ENCODE results near the gene LAG3. TPM values are rescaled to one million over a fixed set of nuclear protein-coding genes. Genes with fewer than 3 reads are reported as not detected.

The LAG3 gene
- total and polyA plus RNA-seq, 10 donors: 3.7 to 29.4 (median 12.7) TPM

GRCh38 chr12:6819106-6820030 lies 47.0 kb downstream of the LAG3 start:
- Histone ChIP-seq H3K36me3 (peaks cover 0 to 50% (median 3%) of the 10 kb centered on the region in 6 donors), H3K9me3 (no peaks in the 10 kb centered on the region), H3K4me1 (peaks cover 0 to 31% (median 15%) of the 10 kb centered on the region in 6 donors), H3K4me3 (no peak overlapping the region), H3K27ac (no peak overlapping the region), H3K27me3 (replicated peaks in 1 of 7) (peaks cover 0 to 51% (median 14%) of the 10 kb centered on the region in 7 donors)
- 83 to 87% (median 83%) methylated on average over 12 to 13 of the region's 13 CpGs for WGBS, 5 donors
- intact Hi-C loops (cut with DNase I; ENCODE audit: low total_unique reads): loop anchor here (10.0 kb wide), 1 partner anchor 65 kb away; the partner anchor contains the start of gene MLF2
- no peak for TF ChIP-seq POLR2AphosphoS5 (IDR thresholded peaks at IDR 0.05)
- TF ChIP-seq, protein P1, sequence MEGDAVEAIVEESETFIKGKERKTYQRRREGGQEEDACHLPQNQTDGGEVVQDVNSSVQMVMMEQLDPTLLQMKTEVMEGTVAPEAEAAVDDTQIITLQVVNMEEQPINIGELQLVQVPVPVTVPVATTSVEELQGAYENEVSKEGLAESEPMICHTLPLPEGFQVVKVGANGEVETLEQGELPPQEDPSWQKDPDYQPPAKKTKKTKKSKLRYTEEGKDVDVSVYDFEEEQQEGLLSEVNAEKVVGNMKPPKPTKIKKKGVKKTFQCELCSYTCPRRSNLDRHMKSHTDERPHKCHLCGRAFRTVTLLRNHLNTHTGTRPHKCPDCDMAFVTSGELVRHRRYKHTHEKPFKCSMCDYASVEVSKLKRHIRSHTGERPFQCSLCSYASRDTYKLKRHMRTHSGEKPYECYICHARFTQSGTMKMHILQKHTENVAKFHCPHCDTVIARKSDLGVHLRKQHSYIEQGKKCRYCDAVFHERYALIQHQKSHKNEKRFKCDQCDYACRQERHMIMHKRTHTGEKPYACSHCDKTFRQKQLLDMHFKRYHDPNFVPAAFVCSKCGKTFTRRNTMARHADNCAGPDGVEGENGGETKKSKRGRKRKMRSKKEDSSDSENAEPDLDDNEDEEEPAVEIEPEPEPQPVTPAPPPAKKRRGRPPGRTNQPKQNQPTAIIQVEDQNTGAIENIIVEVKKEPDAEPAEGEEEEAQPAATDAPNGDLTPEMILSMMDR (IDR thresholded peaks at IDR 0.05 in 8 of 11, conservative IDR thresholded peaks at IDR 0.05 in 3 of 11): no peak
- TF ChIP-seq POLR2A (IDR thresholded peaks at IDR 0.05): no peak
- no peak for DNase-seq

GRCh38 chr12:6820166-6820565 lies 47.8 kb downstream of the LAG3 start:
- no peaks in the 10 kb centered on the region for H3K9me3 ChIP-seq
- no peak for DNase-seq
- peaks cover 0 to 32% (median 17%) of the 10 kb centered on the region in 6 donors for H3K4me1 ChIP-seq
- no peak overlapping the region for H3K27ac ChIP-seq
- WGBS, 5 donors: 77 to 94% (median 91%) methylated on average over 5 of the region's 5 CpGs
- peaks cover 0 to 59% (median 15%) of the 10 kb centered on the region in 7 donors for H3K27me3 ChIP-seq (replicated peaks in 1 of 7)
- H3K36me3 ChIP-seq: peaks cover 0 to 42% (median 3%) of the 10 kb centered on the region in 6 donors
- no peak for TF ChIP-seq POLR2AphosphoS5 (IDR thresholded peaks at IDR 0.05)
- TF ChIP-seq POLR2A (IDR thresholded peaks at IDR 0.05): no peak
- TF ChIP-seq, protein P1 (IDR thresholded peaks at IDR 0.05 in 8 of 11, conservative IDR thresholded peaks at IDR 0.05 in 3 of 11): no peak
- intact Hi-C loops (cut with DNase I; ENCODE audit: low total_unique reads): loop anchor here (10.0 kb wide), 1 partner anchor 65 kb away; the partner anchor contains the start of gene MLF2
- no peak overlapping the region for H3K4me3 ChIP-seq

GRCh38 chr12:6821591-6822425 lies 49.5 kb downstream of the LAG3 start, which contains the start of gene GPR162:
TSS of gene GPR162 (plus strand) at chr12:6821821. CDS start at chr12:6823899, 2,078 bp downstream.
- 3 to 8% (median 4%) methylated on average over 18 to 28 of the region's 28 CpGs for WGBS, 5 donors
- no peak for DNase-seq
- no peaks in the 10 kb centered on the region for H3K9me3 ChIP-seq
- intact Hi-C loops (cut with DNase I; ENCODE audit: low total_unique reads): loop anchor here (10.0 kb wide), 1 partner anchor 67 kb away; the partner anchor contains the start of gene MLF2
- H3K4me3 ChIP-seq: peak within 1 kb of the TSS in 5 of 8 donors; percentile 4 to 63 (median 31)
- peaks cover 0 to 75% (median 32%) of the 10 kb centered on the region in 7 donors for H3K27me3 ChIP-seq (replicated peaks in 1 of 7)
- peak within 1 kb of the TSS in 5 of 8 donors; percentile 25 to 69 (median 55) for H3K27ac ChIP-seq
- peaks cover 0 to 27% (median 3%) of the 10 kb centered on the region in 6 donors for H3K36me3 ChIP-seq
- no peak for TF ChIP-seq POLR2A (IDR thresholded peaks at IDR 0.05)
- TF ChIP-seq POLR2AphosphoS5 (IDR thresholded peaks at IDR 0.05): no peak
- TF ChIP-seq, protein P1 (IDR thresholded peaks at IDR 0.05 in 8 of 11, conservative IDR thresholded peaks at IDR 0.05 in 3 of 11): no peak
- peaks cover 0 to 42% (median 26%) of the 10 kb centered on the region in 6 donors for H3K4me1 ChIP-seq

Data from spleen (tissue), 11 donors.